ENCODE measurements around the gene USH1G. TPM values are rescaled to one million over a fixed set of nuclear protein-coding genes. Genes with fewer than 3 reads are reported as not detected.
A peak's percentile ranks its signal among the peaks of the same experiment; 100 is the strongest.

The USH1G gene
- total and polyA plus RNA-seq, 2 of the 13 experiments (the other 11 are each of a cell fraction or from before 2014, with no cell fraction given), result 0.04 TPM; not detected in 1

- TF ChIP-seq PRDM4 (CRISPR knock-in tag; IDR thresholded peaks at IDR 0.05; ENCODE audit: borderline replicate concordance) (no peak), ZBTB38 (CRISPR knock-in tag; IDR thresholded peaks at IDR 0.05) (peak; percentile 51; the same call in 1 of the 2 replicates), SETDB1 (CRISPR knock-in tag; IDR thresholded peaks at IDR 0.05; ENCODE audit: borderline replicate concordance) (no peak), ZFP91 (CRISPR knock-in tag; IDR thresholded peaks at IDR 0.05; ENCODE audit: borderline replicate concordance) (peak; percentile 73), PTBP1 (IDR thresholded peaks at IDR 0.05; ENCODE audit: low read depth, low read length, poor library complexity, severe bottlenecking) (no peak), YY1 (IDR thresholded peaks at IDR 0.05; ENCODE audit: insufficient read depth, insufficient replicate concordance, low read depth, low read length) (no peak), FOXP1 (IDR thresholded peaks at IDR 0.05) (no peak), FOXP1 (CRISPR knock-in tag; IDR thresholded peaks at IDR 0.05) (no peak; the same call in 1 of the 2 replicates), TFDP2 (CRISPR knock-in tag; IDR thresholded peaks at IDR 0.05) (peak; percentile 77), NR0B2 (CRISPR knock-in tag; IDR thresholded peaks at IDR 0.05) (peak; percentile 89), ZNF460 (CRISPR knock-in tag; IDR thresholded peaks at IDR 0.05; ENCODE audit: borderline replicate concordance) (no peak), ZNF431 (CRISPR knock-in tag; IDR thresholded peaks at IDR 0.05; ENCODE audit: borderline replicate concordance, low read depth) (0 out of 2 replicates have a peak, but pooled peaks have one; percentile 70), ZNF556 (CRISPR knock-in tag; IDR thresholded peaks at IDR 0.05; ENCODE audit: borderline replicate concordance) (peak; percentile 49; the same call in 1 of the 2 replicates), KDM2A (CRISPR knock-in tag; IDR thresholded peaks at IDR 0.05; ENCODE audit: borderline replicate concordance, low read depth) (peak; percentile 85), ZNF512 (CRISPR knock-in tag; IDR thresholded peaks at IDR 0.05) (no peak), NONO (IDR thresholded peaks at IDR 0.05) (no peak), NONO (CRISPR knock-in tag; conservative IDR thresholded peaks at IDR 0.05) (peak; percentile 60; the same call in 1 of the 2 replicates), ETV5 (CRISPR knock-in tag; IDR thresholded peaks at IDR 0.05; ENCODE audit: borderline replicate concordance) (peak; percentile 54), DR1 (CRISPR knock-in tag; IDR thresholded peaks at IDR 0.05) (peak; percentile 46; the same call in 1 of the 2 replicates), ZFP36L1 (CRISPR knock-in tag; IDR thresholded peaks at IDR 0.05) (no peak), PHB2 (IDR thresholded peaks at IDR 0.05; ENCODE audit: partially characterized antibody) (no peak), ZNF441 (CRISPR knock-in tag; IDR thresholded peaks at IDR 0.05; ENCODE audit: borderline replicate concordance) (no peak)
These were observed 37.7 kb upstream of the USH1G start (continued) for GRCh38 chr17:74960570-74961342.

Data from HepG2 (cell line).